ENCODE measurements around the gene PDE4D. TPM values are rescaled to one million over a fixed set of nuclear protein-coding genes. Genes with fewer than 3 reads are reported as not detected.
"Not testable (repeated sequence)": the region's sequence is repeated elsewhere in the genome, so short reads cannot be mapped to it uniquely, and the experiment has no call there.

Gene PDE4D
- total RNA-seq, 1 donor from 2014 or later: 14.2 TPM

- no peaks in the 10 kb centered on the region for H3K4me1 ChIP-seq (ENCODE audit: insufficient read depth, low read length)
- no peaks in the 10 kb centered on the region for H3K36me3 ChIP-seq (ENCODE audit: insufficient read depth, low read length)
- TF ChIP-seq EZH2 (IDR thresholded peaks at IDR 0.05; ENCODE audit: insufficient read depth, low read length): no peak
- TF ChIP-seq, protein P1, sequence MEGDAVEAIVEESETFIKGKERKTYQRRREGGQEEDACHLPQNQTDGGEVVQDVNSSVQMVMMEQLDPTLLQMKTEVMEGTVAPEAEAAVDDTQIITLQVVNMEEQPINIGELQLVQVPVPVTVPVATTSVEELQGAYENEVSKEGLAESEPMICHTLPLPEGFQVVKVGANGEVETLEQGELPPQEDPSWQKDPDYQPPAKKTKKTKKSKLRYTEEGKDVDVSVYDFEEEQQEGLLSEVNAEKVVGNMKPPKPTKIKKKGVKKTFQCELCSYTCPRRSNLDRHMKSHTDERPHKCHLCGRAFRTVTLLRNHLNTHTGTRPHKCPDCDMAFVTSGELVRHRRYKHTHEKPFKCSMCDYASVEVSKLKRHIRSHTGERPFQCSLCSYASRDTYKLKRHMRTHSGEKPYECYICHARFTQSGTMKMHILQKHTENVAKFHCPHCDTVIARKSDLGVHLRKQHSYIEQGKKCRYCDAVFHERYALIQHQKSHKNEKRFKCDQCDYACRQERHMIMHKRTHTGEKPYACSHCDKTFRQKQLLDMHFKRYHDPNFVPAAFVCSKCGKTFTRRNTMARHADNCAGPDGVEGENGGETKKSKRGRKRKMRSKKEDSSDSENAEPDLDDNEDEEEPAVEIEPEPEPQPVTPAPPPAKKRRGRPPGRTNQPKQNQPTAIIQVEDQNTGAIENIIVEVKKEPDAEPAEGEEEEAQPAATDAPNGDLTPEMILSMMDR (IDR thresholded peaks at IDR 0.05; ENCODE audit: insufficient read depth, low read depth, low read length): no peak
- H4K20me1 ChIP-seq (ENCODE audit: insufficient read depth, low read length): no peaks in the 10 kb centered on the region
- no peak overlapping the region for H3K4me2 ChIP-seq (ENCODE audit: low read length)
- H3K4me3 ChIP-seq (ENCODE audit: insufficient read depth, low read depth, low read length): no peak overlapping the region
- H3K27me3 ChIP-seq (ENCODE audit: insufficient read depth, low read length): no peaks in the 10 kb centered on the region
- H3K27ac ChIP-seq (ENCODE audit: low read depth, low read length): no peak overlapping the region
- DNase-seq (ENCODE audit: low read depth) (no peak), FAIRE-seq (no peak)
- H3K9ac ChIP-seq (ENCODE audit: low read length): no peak overlapping the region
- H3K9me3 ChIP-seq (ENCODE audit: insufficient read depth, low read depth, low read length): no peaks in the 10 kb centered on the region
- Mint-ChIP-seq H3K36me3 (ENCODE audit: low read depth, unreplicated experiment) (no peaks in the 10 kb centered on the region), H3K9me3 (ENCODE audit: unreplicated experiment) (peaks cover 2% of the 10 kb centered on the region), H3K4me1 (ENCODE audit: low read depth, unreplicated experiment) (peaks cover 8% of the 10 kb centered on the region), H3K27me3 (ENCODE audit: low read depth, unreplicated experiment) (no peaks in the 10 kb centered on the region), H3K27ac (ENCODE audit: unreplicated experiment) (no peak overlapping the region), H3K4me3 (ENCODE audit: unreplicated experiment) (no peak overlapping the region)
- H2AFZ ChIP-seq (ENCODE audit: low read depth, low read length): no peak overlapping the region
- no peaks in the 10 kb centered on the region for H3K79me2 ChIP-seq (ENCODE audit: insufficient read depth, low read length)
Observed at GRCh38 chr5:59464969-59465368, 428.6 kb downstream of the PDE4D start.

DNA sequence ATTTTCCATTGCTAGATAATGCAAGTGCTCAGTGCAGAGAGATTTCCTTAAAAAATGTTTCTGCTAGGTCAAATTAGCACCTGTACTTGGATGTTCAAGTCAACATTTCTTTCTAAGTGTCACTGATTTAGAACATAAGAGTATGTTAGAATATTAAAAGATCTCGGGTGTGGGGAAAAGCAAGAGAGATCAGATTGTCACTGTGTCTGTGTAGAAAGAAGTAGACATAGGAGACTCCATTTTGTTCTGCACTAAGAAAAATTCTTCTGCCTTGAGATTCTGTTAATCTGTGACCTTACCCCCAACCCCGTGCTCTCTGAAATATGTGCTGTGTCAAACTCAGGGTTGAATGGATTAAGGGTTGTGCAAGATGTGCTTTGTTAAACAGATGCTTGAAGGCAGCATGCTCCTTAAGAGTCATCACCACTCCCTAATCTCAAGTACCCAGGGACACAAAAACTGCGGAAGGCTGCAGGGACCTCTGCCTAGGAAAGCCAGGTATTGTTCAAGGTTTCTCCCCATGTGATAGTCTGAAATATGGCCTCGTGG lies 429.8 kb downstream of the PDE4D start:
- not testable (repeated sequence) for H3K9ac ChIP-seq (ENCODE audit: low read length); FAIRE-seq; H3K4me2 ChIP-seq (ENCODE audit: low read length); H3K27ac ChIP-seq (ENCODE audit: low read depth, low read length); H3K27me3 ChIP-seq (ENCODE audit: insufficient read depth, low read length); H3K27ac Mint-ChIP-seq (ENCODE audit: unreplicated experiment); H4K20me1 ChIP-seq (ENCODE audit: insufficient read depth, low read length); H3K9me3 ChIP-seq (ENCODE audit: insufficient read depth, low read depth, low read length); H3K4me3 Mint-ChIP-seq (ENCODE audit: unreplicated experiment); H3K4me1 Mint-ChIP-seq (ENCODE audit: low read depth, unreplicated experiment); H3K4me3 ChIP-seq (ENCODE audit: insufficient read depth, low read depth, low read length); H3K27me3 Mint-ChIP-seq (ENCODE audit: low read depth, unreplicated experiment); DNase-seq (ENCODE audit: low read depth); H3K36me3 ChIP-seq (ENCODE audit: insufficient read depth, low read length); H2AFZ ChIP-seq (ENCODE audit: low read depth, low read length); H3K9me3 Mint-ChIP-seq (ENCODE audit: unreplicated experiment); H3K36me3 Mint-ChIP-seq (ENCODE audit: low read depth, unreplicated experiment); H3K4me1 ChIP-seq (ENCODE audit: insufficient read depth, low read length); H3K79me2 ChIP-seq (ENCODE audit: insufficient read depth, low read length)

- Histone ChIP-seq H3K36me3 (ENCODE audit: insufficient read depth, low read length) (no peaks in the 10 kb centered on the region), H3K27me3 (ENCODE audit: insufficient read depth, low read length) (no peaks in the 10 kb centered on the region), H3K27ac (ENCODE audit: low read depth, low read length) (no peak overlapping the region), H3K4me3 (ENCODE audit: insufficient read depth, low read depth, low read length) (no peak overlapping the region), H2AFZ (ENCODE audit: low read depth, low read length) (no peak overlapping the region), H3K9me3 (ENCODE audit: insufficient read depth, low read depth, low read length) (no peaks in the 10 kb centered on the region), H3K9ac (ENCODE audit: low read length) (no peak overlapping the region), H3K4me1 (ENCODE audit: insufficient read depth, low read length) (no peaks in the 10 kb centered on the region), H3K79me2 (ENCODE audit: insufficient read depth, low read length) (no peaks in the 10 kb centered on the region), H4K20me1 (ENCODE audit: insufficient read depth, low read length) (no peaks in the 10 kb centered on the region), H3K4me2 (ENCODE audit: low read length) (no peak overlapping the region)
- H3K27ac Mint-ChIP-seq (ENCODE audit: unreplicated experiment): no peak overlapping the region
- peaks cover 8% of the 10 kb centered on the region for H3K4me1 Mint-ChIP-seq (ENCODE audit: low read depth, unreplicated experiment)
- no peak for FAIRE-seq
- H3K36me3 Mint-ChIP-seq (ENCODE audit: low read depth, unreplicated experiment): no peaks in the 10 kb centered on the region
- TF ChIP-seq, protein P1 (IDR thresholded peaks at IDR 0.05; ENCODE audit: insufficient read depth, low read depth, low read length): no peak
- no peak for DNase-seq (ENCODE audit: low read depth)
- H3K27me3 Mint-ChIP-seq (ENCODE audit: low read depth, unreplicated experiment): no peaks in the 10 kb centered on the region
- no peak overlapping the region for H3K4me3 Mint-ChIP-seq (ENCODE audit: unreplicated experiment)
- peaks cover 2% of the 10 kb centered on the region for H3K9me3 Mint-ChIP-seq (ENCODE audit: unreplicated experiment)
Observed at GRCh38 chr5:59462956-59463355, 430.6 kb downstream of the PDE4D start.

Measured in astrocyte (in vitro differentiated cells and primary cell).